NCI-H1930 (cell line): ENCODE measurements around the gene F13A1.

Experiments used
- DNase-seq, 2 experiments: peaks; one replicate each; lab custom pipeline; 2025; lab: John Stamatoyannopoulos, UW

Gene F13A1

DNA sequence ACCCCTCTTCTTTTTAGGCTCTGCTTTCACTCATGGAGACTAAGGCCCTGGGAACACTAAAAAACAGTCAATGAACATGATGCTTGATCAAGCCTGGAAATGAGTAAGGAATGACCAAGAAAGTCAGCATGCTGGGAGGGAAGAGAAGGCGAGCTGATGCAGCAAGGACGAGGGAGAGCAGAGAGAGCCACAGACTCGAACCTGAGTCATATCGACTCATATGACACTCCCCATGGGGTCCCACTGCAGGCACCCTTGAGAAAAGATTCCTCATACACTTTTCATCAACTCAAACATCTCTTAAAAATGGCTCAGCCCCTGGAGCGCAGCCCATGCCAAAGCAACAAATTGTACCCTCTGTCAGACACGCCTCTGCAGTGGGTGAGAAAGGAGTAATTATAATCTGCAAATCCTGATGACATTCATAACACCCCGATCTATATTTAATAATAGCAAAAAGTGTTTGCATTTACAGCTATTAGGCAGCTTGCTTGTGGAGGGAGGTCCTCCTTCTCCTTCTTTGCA is 127.2 kb downstream of the F13A1 start:
- no peak for DNase-seq

DNA sequence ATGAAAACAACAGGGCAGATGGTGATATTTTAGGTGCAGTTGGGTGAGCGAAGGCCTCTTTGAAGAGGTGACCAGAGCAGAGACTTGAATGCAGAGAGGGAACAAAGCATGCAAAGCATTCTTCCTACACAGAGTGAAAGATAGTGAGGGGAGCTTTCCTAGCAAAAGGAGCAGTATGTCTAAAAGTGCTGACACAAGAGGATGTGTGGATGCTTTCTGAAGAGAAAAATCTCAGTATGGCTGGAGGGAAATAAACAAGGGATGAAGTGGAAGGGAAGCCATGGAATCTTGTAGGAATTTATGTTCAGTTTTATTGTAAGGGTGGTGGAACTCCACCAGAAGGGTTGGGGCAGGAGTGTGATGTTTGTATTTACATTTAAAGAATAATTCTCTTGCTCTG is 128.6 kb downstream of the F13A1 start:
- no peak for DNase-seq

DNA sequence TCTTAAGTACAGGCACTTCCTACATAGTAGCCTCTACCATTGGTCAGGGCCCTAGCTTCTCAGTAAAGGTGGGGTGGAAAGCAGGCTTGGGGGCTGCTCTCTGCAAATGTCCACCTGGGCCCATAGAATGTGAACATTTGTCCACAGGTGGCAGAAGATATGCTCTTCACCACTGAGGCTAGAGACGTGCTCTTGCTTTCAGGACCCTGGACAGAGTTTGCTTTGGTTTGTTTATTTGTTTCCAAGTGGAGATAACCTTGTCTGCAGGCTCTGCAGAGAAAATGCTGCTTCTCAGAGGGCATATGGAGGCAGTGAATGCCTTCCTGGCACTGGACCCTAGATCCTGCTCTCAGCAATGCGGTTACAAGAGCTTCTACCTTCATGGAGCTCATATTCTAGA is 129.0 kb downstream of the F13A1 start:
- no peak for DNase-seq

DNA sequence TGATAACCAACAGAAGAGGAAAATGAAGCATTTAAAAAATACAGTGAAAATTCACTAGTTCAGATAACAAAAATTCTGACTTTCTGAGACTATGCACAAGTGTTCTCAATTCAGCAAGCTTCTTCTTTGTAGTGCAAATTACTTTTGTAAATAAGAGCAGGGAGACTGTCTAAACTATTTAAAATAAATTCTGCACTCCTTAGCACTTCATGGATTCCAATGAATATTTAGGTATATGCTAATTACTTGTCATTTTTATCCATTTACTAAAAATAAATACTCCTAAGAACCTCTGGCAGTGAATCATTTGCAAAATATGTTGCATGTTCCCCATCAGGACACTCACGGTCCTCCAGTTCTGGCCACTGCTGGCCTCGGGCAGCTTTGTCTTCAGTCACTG is 139.8 kb downstream of the F13A1 start:
- DNase-seq, result no peak

DNA sequence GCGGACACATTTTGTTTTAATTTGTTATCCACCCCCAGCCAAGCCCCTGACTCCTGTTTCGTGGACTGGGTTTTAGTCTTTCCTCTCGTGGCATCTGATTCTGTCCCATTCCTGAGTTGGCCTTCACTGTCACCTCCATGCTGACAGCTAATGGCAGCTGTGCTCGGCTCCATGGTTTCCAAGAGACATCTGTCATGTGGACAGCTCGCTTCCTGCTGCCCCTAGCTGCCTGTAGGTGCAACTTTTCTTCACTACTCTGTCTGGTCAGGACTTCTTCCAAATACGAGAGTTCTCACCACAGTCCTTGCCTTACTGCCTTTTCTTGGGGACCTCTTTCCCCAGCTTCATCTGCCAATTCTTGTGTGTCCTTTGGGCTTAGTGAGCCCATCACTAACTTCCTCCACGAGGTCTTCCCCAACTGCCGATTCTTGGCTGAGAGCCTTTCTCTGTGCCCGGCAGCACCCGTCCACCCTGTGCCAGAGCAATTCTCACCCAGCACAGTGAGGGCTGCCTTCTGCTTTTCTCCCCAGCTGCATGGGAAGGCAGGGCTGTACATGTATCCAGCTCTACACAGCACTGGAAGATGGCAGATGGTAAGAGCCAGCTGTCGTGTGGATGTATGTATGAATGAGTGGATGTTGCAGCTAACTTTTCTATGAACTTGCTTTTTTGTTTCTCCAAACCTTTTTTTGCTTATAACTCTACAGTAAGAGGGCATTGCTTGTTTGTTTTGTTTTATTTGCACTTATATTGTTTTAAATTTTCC is 140.4 kb downstream of the F13A1 start:
- DNase-seq, result no peak

DNA sequence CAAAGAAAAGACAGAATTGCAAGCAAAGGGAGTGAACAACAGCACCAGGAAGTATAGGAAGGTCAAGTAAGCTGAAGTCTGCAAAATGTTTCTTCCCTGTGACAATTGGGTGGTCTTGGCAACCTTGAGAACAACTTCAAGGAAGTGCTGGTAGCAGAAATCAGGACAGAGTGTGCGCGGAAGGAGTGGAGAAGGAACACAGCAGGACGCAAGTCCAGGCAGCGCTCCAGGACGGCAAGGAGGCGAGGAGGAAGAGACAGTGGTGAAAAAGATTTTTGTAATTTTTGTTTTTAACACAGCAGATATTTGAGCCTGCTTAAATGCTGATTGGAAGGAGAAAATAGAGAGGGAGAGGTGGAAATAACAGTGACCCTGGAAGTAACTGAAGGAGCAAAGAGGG is 141.7 kb downstream of the F13A1 start:
- DNase-seq, result no peak

DNA sequence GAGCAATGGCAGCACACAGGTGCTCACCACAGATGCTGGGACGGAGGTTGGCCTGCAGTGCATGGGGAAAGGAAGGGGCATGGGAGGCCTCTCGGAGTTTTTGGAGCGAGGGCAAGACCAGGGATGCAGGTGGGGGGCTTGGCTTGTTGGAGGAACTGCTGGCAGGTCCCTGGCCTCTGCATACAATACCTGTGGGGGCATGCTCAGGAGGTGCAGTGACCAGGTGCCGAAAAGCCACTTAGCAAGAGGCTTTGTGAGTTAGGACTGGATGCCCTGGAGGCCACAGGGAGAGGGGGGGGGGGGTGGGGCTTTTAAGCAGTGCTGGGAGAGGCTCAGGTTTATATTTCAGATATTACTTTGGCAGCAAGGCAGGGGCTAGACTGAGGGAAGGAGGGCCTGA is 142.7 kb downstream of the F13A1 start:
- DNase-seq, result no peak

DNA sequence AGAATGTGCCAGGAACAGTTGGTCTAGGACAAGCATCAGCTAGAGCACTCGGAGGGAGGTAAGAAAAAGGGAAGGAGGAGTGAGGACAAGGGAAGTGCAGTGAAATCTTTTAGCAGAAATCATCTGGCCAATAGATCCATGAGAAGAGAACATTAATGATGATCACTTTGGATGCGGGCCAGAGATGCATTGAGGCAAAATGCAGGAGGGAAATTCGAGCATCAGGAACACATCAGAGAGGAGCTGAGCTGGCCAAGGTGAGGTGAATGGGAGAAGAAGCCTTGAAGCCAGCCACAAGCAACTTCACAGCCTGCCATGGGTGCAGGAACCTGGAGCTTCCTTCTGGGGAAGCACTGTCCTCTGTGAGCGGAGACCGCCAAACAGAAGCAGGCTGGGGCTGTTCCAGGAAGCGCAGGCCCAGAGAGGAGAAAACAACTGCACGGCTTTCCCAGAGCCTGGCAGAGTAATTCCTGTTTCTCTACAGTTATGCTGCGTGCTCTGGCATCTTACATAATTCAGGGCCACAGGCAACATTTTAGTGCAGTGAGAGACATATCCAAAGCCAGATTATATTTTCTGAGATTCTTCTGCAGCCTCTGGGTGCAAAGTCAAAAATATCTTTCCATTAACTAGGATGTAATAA is 143.8 kb downstream of the F13A1 start:
- no peak for DNase-seq

DNA sequence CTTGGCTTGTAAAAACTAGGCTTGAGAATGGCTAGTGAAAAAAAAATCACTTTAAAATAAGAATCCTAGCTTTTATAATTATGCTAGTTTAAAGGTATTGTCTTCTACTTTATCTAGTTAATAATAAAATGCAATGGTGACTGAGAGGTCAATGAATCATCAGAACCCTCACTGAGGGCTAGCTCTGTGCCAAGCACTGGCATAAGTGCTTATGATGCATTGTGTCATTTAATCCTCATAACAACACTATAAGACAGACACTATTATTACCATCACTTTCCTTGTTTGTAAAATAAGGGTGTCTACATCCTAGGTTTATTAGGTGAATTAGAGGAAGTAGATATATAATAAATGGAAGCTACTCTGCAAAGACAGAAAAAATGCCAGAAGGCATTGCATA is 144.3 kb downstream of the F13A1 start:
- DNase-seq, result no peak

DNA sequence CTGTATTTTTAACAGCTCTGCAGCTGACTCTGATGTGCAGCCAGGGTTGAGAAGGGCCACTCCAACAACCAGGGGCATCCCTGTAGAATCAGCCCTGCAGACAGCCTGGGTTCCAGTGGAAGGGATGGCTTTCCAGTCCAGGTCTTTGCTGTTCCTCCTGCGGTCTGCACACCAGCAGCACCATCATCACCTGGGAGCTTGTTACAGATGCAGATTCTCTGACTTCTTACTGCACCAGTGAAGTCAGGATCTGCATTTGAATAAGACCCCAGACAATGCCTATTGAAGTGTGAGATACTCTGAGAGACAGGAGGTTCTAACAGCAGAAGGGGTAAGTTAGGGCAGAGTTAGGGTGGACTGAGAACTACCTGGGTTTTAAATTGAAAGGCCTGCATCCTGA is 151.3 kb downstream of the F13A1 start:
- no peak for DNase-seq

DNA sequence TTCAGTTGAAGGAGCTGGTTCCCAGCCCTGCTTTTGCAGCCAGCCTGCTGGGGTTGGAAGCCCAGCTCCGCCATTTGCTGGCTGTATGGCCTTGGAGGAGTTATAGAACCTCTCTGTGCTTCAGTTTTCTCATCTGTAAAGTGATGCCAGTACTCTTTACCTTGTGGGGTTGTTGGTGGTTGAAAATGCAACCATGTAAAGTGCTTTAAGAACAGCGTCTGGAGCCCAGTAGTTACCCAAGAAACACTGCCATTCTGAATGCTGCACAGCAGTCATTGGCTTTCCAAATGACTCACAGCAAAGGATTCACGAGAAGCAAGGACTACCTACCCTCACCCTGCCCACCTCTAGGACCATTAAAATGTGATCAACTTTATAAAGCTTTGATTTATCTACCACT is 154.4 kb downstream of the F13A1 start:
- no peak for DNase-seq

DNA sequence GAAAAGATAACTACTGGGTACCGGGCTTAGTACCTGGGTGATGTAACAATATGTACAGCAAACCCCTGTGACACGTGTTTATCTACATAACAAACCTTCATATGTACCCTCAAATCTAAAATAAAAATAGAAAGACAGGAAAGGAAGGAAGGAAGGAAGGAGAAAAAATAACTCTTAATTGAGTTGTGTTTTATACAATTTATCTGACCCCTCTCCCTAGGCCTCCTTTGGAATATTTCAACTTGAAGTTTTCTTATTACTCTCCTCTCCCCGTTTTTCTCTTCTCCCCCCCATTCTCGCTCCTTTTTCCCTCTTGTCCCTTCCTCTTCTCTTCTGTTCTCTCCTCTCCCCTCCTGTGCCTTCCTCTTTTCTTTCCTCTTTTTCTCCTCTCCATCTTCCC is 156.1 kb downstream of the F13A1 start:
- no peak for DNase-seq

DNA sequence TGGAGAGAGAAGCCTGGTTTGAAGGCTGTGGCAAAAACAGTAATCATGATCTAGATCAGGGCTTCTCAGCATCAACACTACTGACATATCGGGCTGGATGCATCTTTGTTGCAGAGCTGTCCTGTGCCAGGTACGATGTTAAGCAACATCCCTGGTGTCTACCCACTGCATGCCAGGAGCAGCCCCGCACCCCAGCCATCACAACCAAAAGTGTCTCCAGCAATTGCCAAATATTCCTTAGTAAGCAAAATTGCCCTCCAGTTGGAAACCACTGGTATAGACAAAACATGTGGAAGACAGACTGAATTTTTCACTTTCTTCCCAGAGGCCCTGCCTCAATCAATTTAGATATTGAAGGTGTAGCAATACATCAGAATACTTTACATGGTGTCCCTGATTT is 166.1 kb downstream of the F13A1 start:
- DNase-seq, result no peak

DNA sequence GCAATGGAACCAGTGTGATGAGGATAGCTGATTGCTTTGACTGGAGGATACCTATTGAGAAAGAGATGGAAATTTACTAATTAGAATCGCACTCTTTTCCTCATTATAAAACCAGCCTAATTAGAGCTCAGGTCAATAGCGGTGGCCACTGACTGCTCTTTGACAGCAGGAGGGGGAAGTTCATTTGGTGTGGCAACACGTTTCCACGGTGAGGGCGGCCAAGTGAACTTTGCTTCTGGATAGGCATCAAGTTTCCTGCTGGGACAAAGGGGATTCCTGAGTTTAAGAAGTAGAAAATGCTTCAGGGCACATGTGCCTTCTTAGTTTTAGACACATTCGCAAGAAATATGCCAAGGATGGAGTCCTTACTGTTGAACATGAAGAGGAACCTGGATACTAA is 168.4 kb downstream of the F13A1 start:
- no peak for DNase-seq

DNA sequence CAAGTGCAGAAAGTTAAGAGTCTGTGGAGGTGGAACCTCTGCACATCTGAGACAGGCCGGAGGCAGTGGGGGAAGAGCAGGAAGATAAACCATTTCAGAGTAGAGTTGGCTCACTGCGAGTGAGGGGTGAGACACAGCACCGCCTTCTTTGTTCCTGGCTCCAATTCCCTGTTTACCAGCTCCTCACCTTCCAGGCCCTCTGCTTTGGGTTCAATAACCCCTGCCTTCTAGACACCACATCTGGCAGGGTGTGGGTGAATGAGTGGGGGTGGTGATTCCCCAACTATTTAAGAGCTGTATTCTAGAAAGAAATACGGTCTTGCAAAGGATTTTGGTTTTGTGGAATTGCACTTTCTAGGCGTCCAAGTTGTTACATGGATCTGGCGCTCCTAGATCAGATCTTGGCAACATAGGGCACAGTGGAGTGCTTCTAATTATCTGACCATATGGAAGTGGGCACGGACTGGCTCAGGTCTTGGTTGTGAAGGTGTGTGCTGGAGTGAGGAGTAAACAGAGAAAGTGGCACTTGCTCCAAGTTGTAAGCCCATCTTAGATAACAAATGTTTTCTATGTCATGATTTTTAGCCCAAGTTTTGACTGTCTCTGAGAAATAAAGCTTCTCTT is 172.2 kb downstream of the F13A1 start:
- DNase-seq, result no peak

DNA sequence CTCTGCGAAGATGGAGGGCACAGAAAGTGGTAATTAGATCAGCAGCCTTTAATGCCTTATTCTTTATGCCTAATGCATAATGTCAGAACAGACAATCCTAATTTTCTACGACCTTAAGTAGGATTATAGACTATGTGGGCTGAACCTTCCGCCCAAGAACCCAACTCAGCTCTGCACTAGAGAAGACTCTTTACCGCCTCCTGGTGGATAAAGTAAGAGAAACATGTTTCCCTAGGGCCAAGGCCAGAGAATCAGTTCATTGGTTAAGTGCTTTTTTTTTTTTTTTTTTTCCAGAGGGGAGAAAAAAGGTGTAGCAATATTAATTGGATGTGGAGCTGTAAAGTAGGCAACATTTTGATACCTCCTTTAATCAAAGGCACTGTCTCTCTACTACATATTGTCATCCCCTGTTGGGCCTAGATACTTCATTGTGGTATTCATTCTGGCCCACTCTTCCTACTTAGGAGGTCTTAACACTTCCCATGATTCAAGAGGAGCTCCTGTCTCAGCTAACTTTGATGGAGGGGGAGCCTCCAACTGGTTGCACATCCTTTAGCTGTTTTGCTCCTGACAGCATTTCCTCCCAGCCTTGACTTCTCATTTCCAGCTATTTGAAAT is 188.9 kb downstream of the F13A1 start:
- DNase-seq, result peak in 1 of 2 experiments; percentile 14

DNA sequence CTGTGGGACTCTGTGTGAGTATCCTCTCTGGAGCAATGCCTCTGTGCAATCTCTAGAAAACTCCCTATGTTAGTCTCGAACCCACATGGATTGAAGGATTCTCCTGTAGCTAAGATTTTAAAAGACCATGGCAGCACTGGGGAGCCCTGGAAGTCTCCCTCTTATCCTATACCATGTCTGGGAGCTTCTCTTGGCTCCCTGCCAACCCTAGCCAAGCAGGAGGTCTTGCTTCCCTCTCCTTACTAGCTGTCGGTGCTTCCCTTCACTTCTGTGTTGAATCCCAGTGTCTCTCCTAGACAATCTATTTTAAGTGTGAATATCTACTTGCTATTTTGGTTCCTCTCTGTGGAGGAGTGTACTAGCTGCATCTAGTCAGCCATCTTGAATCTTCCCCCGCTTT is 195.0 kb downstream of the F13A1 start:
- no peak for DNase-seq

DNA sequence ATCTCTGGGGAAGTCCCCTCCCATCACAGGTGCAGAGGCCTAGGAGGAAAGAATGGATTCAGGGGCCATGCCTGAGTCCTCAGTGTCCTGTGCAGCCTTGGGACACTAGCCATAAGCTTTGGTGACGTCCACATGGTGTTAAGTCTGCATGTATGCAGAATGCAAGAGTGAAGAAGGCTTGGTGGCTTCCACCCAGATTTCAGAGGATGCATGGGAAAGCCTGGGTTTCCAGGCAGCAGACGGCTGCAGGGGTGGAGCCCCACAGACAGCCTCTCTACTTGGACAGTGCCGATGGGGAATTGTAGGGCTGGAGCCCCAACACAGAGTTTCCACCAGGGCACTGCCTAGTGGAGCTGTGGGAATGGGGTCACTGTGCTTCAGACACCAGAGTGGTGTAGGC is 196.7 kb downstream of the F13A1 start:
- no peak for DNase-seq

DNA sequence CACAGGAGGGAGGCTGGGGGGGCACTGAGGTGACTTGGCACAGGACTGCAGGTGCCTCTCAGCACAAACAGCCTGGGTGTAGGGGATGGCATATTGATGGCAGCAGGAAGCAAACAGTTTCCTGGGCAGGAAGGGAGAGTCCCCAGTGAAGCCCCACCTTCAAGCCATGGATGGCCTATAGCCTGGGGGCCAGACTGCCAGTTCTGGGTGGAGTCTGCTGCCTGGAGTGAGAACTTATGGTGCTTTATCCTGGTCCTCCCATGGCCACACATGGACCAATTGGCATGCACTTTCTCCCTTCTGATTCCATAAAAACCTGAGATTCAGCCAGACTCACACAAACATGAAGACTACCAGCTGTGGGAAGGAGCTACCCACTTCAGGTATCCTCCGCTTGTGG is 198.5 kb downstream of the F13A1 start:
- DNase-seq, result no peak

DNA sequence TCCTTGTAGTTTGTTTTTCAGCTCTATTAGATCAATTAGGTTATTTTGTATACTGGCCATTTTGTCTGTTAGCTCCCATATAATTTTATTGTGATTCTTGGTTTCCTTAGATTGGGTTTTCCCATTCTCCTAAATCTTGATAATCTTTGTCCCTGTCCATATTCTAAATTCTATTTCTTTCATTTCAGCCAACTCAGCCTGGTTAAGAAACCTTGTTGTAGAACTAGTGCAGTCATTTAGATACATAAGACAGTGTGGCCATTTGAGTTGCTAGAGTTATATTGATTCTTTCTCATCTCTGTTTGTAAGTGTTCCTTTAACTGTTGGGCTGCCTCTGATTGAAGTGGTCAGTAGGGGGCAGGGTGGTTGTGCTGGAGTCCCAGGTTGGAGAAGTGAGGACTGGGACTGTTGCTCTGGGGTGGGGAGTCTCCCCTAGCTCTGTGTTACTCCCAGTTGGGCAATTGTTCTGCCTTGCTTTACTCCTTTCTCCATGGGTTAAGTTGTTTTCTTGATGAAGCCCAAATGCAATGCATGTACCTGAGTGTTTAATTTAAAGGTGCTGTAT is 214.9 kb downstream of the F13A1 start:
- no peak for DNase-seq
